Activated T-cell treated with anti-CD3 and anti-CD28 coated beads, Interleukin-2, amount 50 U/mL, for 1 hour (primary cell): ENCODE data around the gene FUS.

Experiments
- DNase-seq: peaks from one replicate; pipeline ENCODE4 v3.0.0-alpha.2; 2020

Gene FUS

DNA sequence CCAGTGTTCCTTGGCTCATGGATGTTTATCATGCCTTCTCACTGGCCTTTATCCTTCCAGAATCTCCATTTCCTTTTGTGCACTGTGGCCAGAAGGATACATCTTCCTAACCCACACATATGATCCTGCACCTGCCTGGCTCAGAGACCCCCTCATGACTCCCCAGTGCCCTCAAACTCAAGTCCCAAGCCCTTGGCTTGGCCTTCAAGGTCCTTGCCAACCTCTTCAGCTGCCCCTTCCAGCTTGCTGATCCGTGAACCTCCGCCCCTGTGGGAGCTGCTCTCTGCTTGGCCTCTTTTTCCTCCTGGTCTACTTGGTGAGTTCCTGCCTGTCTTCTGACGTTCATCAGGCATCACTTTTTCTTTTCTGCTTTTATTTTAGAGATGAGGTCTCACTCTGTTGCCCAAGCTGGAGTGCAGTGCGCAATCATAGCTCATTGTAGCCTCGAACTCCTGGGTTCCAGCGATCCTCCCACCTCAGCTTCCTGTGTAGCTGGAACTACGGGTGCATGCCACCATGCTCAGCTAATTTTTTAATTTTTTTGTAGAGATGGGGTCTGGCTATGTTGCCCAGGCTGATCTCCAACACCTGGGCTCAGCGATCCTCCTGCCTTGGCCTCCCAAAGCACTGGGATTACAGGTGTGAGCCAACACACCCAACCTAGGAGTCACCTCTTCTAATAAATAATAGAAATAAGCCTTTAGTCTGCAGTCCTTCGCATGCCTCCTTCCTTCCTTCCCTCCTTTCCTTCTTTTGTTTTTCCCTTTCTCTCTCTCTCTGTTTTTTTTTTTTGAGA, 25.1 kb downstream of the FUS start:
- no peak for DNase-seq

DNA sequence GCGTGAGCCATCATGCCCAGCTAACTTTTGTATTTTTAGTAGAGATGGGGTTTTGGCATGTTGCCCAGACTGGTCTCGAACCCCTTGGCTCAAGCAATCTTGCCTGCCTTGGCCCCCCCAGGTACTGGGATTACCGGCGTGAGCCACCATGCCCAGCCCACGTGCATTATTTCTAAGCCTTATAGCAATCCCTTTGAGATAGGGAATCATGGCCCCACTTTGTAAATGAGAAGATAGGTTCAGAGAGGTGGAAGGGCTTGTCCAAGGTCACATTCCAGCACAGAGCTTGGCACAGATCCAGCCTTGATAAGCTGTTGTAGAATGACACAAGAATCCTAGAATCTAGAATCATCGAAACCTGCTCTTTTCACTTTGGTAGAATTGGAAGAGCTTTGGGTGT, 26.8 kb downstream of the FUS start:
- no peak for DNase-seq

- no peak for DNase-seq
These were observed 33.4 kb downstream of the FUS start for GRCh38 chr16:31213342-31213741.

DNA sequence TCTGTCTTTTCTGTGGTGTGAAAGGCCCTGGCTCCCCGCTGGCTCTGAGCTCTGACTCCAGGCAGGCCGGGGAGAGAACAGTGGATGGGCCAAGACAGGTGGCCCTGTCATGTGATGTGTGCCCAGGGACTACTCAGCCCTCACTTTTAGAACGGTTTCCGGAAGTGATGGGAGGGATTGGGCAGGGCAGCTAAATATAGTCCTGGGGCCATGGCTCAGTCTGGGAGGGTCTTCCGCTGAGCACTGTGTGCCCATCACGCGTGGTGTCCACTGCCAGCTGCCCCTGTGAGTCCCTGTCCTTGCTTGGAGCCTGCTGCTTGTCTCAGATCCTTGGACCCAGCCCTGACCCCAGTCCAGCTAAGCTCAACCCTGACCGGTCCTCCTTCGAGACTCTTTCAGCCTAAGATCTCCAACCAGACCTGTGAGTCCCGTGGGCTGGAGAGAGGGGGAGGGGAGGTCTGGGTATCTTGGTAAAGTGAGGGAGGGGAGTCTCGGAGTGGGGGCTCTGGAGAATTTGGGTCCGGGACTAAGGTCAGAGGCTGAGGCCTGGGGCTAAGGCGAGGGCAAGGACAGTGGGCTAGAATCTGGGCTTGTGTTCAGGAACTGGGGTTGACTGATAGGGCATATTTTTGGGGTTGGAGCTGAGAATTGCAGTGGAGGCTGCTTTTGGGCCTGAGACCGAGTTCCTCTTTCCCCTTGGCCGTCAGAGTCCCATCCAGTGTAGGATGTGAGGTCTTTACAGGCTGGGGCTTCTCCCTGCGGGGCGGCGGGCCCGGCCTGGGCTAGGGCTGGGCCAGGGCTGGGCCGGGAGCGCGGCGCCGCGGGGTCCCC, 34.2 kb downstream of the FUS start, which contains the start of gene TRIM72:
TSS of gene TRIM72 (plus strand) at position 243 of the 831 bp plus-strand sequence. CDS start 620 bp downstream, outside the sequence.
- no peak for DNase-seq

GRCh38 chr16:31214708-31215286, 34.9 kb downstream of the FUS start:
- DNase-seq, result peak; percentile 36

GRCh38 chr16:31215287-31216162, 35.6 kb downstream of the FUS start:
- peak; percentile 40 for DNase-seq

- no peak for DNase-seq
These were observed 36.6 kb downstream of the FUS start, which contains the start of gene PYDC1 for GRCh38 chr16:31216422-31217135. Gene PYDC1, minus strand, starts transcription at chr16:31217135. Its CDS starts 107 bp downstream, at chr16:31217028.

DNA sequence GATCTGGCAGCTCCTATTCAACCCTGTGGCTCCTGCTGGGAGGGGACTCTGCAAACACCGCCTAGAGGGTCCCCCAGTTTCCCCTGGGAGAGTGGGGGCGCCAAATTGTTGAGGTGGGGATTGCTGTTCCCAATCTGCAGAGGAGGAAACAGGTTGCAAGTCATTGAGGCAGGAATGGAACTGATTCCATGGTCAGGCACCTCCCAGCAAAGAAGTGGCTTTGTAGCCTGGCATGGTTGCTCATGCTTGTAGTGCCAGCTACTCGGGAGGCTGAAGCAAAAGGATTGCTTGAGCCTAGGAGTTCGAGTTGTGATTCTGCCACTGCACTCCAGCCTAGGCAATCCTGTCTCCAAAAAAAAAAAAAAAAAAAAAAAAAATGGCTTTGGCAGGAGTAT, 37.2 kb downstream of the FUS start:
- DNase-seq, result no peak

GRCh38 chr16:31219154-31219741, 39.3 kb downstream of the FUS start:
- no peak for DNase-seq

- DNase-seq, result no peak
These were observed 41.6 kb downstream of the FUS start for GRCh38 chr16:31221357-31222160.

GRCh38 chr16:31223044-31223443, 43.1 kb downstream of the FUS start:
- DNase-seq, result no peak

GRCh38 chr16:31224092-31224955, 44.4 kb downstream of the FUS start:
- no peak for DNase-seq

- DNase-seq, result no peak
These were observed 45.3 kb downstream of the FUS start for GRCh38 chr16:31225193-31225592.

GRCh38 chr16:31228206-31228605, 48.3 kb downstream of the FUS start:
- DNase-seq, result no peak

- DNase-seq, result no peak
These were observed 49.6 kb downstream of the FUS start for GRCh38 chr16:31229501-31229900.

DNA sequence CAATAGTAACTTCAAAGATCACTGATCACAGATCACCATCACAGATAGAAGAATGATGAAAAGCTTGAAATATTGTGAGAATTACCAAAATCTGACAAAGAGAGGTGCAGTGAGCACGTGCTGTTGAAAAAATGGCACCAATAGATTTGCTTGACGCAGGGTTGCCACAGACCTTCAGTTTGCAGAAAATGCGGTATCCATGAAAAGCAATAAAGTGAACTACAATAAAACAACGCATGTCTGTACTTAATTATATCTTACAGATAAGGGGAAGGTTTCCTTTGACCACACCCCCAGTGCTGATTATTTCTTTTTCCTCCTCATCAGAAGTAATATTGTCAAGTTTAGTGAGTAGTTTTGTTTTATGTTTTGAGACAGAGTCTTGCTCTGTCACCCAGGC, 58.1 kb downstream of the FUS start:
- no peak for DNase-seq
